WERI-Rb-1 (cell line): ENCODE results near the gene ITGA1.

Experiments used
- DNase-seq: peaks from one replicate; pipeline ENCODE4 v3.0.0-alpha.2; 2020
- H3K27ac ChIP-seq: fragments of 250-450 bp; sonication (Bioruptor Pico); 2 replicates; pipeline ENCODE4 v1.5.1; 2020; ENCODE audit warnings: mild to moderate bottlenecking, moderate library complexity
- H3K27me3 ChIP-seq: fragments of 250-450 bp; sonication (Bioruptor Pico); 2 replicates; pipeline ENCODE4 v1.5.1; 2021; ENCODE audit warnings: mild to moderate bottlenecking, low read depth, moderate library complexity; ENCODE audit not compliant: insufficient read depth, severe bottlenecking
- H3K36me3 ChIP-seq: fragments of 250-450 bp; sonication (Bioruptor Pico); 2 replicates; pipeline ENCODE4 v1.5.1; 2020; ENCODE audit warnings: mild to moderate bottlenecking, moderate library complexity
- H3K4me3 ChIP-seq: 2 replicates; pipeline ENCODE4 v1.5.1; 2011; ENCODE audit warnings: low read depth, mild to moderate bottlenecking, control low read depth, low read length
- H3K9me3 ChIP-seq: fragments of 250-450 bp; sonication (Bioruptor Pico); 2 replicates; pipeline ENCODE4 v1.5.1; 2021; ENCODE audit warnings: mild to moderate bottlenecking, moderate library complexity; ENCODE audit not compliant: severe bottlenecking
- CTCF ChIP-seq: IDR thresholded peaks from 2 replicates; pipeline ENCODE4 v1.5.1; 2011; ENCODE audit warnings: low read depth, mild to moderate bottlenecking, control low read depth, inconsistent platforms, low read length

ITGA1 gene

GRCh38 chr5:52837068-52837467 is 49.4 kb downstream of the ITGA1 start:
- DNase-seq: no peak
- Histone ChIP-seq H3K4me3 (no peak overlapping the region), H3K27ac (no peak overlapping the region), H3K27me3 (no peaks in the 10 kb centered on the region), H3K36me3 (no peaks in the 10 kb centered on the region), H3K9me3 (no peaks in the 10 kb centered on the region)
- TF ChIP-seq CTCF: no peak

GRCh38 chr5:52837591-52838001 is 49.9 kb downstream of the ITGA1 start:
- H3K27ac ChIP-seq: no peak overlapping the region
- DNase-seq: no peak
- no peaks in the 10 kb centered on the region for H3K27me3 ChIP-seq
- no peaks in the 10 kb centered on the region for H3K36me3 ChIP-seq
- no peak for TF ChIP-seq CTCF
- no peak overlapping the region for H3K4me3 ChIP-seq
- no peaks in the 10 kb centered on the region for H3K9me3 ChIP-seq

DNA sequence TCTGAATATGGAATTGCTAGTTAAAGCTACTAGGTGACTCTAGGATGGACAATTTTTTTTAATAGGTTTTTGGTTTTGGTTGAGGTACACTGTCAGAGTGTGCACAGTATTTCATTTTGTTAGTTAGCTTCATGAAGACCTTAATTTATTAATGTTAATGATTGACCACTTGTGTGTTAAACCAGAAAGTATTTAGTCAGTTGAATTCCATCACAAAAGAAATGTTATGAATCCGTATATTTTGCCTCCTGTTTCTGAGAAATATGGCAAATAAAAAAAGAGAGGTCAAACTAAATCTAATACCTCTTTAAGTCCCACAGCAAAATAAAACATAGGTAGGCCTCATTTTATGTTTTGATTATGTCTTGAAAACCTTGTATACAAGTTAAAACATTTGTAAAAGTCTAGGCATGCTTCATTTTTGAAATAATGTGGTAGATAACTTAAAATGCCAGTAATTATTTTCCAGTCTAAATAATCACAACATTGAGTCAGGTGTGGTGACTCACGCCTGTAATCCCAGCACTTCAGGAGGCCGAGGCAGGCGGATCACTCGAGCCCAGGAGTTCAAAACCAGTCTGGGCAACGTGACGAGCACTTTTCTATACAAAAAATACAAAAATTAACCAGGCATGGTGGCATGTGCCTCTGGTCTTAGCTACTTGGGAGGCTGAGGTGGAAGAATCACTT is 50.8 kb downstream of the ITGA1 start:
- Histone ChIP-seq H3K27me3 (no peaks in the 10 kb centered on the region), H3K4me3 (no peak overlapping the region), H3K27ac (no peak overlapping the region), H3K9me3 (no peaks in the 10 kb centered on the region), H3K36me3 (no peaks in the 10 kb centered on the region)
- no peak for TF ChIP-seq CTCF
- DNase-seq: no peak

GRCh38 chr5:52839285-52839684 is 51.6 kb downstream of the ITGA1 start:
- Histone ChIP-seq H3K4me3 (no peak overlapping the region), H3K27me3 (no peaks in the 10 kb centered on the region), H3K36me3 (no peaks in the 10 kb centered on the region), H3K27ac (no peak overlapping the region), H3K9me3 (no peaks in the 10 kb centered on the region)
- TF ChIP-seq CTCF: no peak
- no peak for DNase-seq

- no peak overlapping the region for H3K27ac ChIP-seq
- DNase-seq: no peak
- H3K9me3 ChIP-seq: no peaks in the 10 kb centered on the region
- H3K4me3 ChIP-seq: no peak overlapping the region
- no peak for TF ChIP-seq CTCF
- no peaks in the 10 kb centered on the region for H3K36me3 ChIP-seq
- no peaks in the 10 kb centered on the region for H3K27me3 ChIP-seq
These were observed 52.7 kb downstream of the ITGA1 start for GRCh38 chr5:52840277-52841050.
